Upper lobe of left lung (tissue), 6 donors: Measurements from ENCODE around the gene TNPO1. TPM values are rescaled to one million over a fixed set of nuclear protein-coding genes. Genes with fewer than 3 reads are reported as not detected.

Source experiments
- ATAC-seq, 2 donors: fragments of 200-7000 bp; cut with Tn5 transposase; one replicate each; pipeline ENCODE4 v1.9.1; 2022; ENCODE audit warnings: mild to moderate bottlenecking in 2 of 2, moderate library complexity in 2 of 2; ENCODE audit not compliant: low FRiP score in 2 of 2
- DNase-seq, 2 donors: peaks; one replicate each; pipeline ENCODE4 v3.0.0-alpha.2; 2019 to 2020
- H3K27ac ChIP-seq, 4 donors: fragments of 200-600 bp; sonication (generic); one replicate each; pipeline ENCODE4 v1.5.1; 2016 to 2019
- H3K27me3 ChIP-seq, 4 donors: fragments of 200-600 bp; sonication (generic); one replicate each; pipeline ENCODE4 v1.5.1; 2017 to 2019
- H3K36me3 ChIP-seq, 4 donors: fragments of 200-600 bp; sonication (generic); one replicate each; pipeline ENCODE4 v1.5.1; 2016 to 2019
- H3K4me1 ChIP-seq, 4 donors: fragments of 200-600 bp; sonication (generic); one replicate each; pipeline ENCODE4 v1.5.1; 2018 to 2019
- H3K4me3 ChIP-seq, 4 donors: fragments of 200-600 bp; sonication (generic); one replicate each; pipeline ENCODE4 v1.5.1; 2017 to 2019; ENCODE audit warnings: mild to moderate bottlenecking in 2 of 4, moderate library complexity in 1 of 4
- H3K9me3 ChIP-seq, 4 donors: fragments of 200-600 bp; sonication (generic); one replicate each; pipeline ENCODE4 v1.5.1; 2018 to 2019
- CTCF ChIP-seq, 6 experiments: fragments of 450-650 bp in 4 of 6; fragments of 200-600 bp in 2 of 6; sonication (generic) in 2 of 6; IDR thresholded peaks; one replicate each; pipeline ENCODE4 v1.5.1; 2016 to 2019; ENCODE audit warnings: antibody characterized with exemption in 6 of 6
- EP300 ChIP-seq, 4 donors: sonication (generic); formaldehyde crosslinking; IDR thresholded peaks; one replicate each; pipeline ENCODE4 v1.5.1; 2017; ENCODE audit warnings: antibody characterized with exemption in 4 of 4, control low read depth in 2 of 4
- POLR2A ChIP-seq, 4 donors: fragments of 450-650 bp; IDR thresholded peaks; one replicate each; pipeline ENCODE4 v1.5.1; 2016 to 2017; ENCODE audit warnings: antibody characterized with exemption in 4 of 4, mild to moderate bottlenecking in 2 of 4
- POLR2AphosphoS5 ChIP-seq, 2 donors: sonication (generic); formaldehyde crosslinking; IDR thresholded peaks; one replicate each; pipeline ENCODE4 v1.5.1; 2017; ENCODE audit warnings: antibody characterized with exemption in 2 of 2
- WGBS, 2 donors: methylation state at CpG; one replicate each; pipeline ENCODE4 v1.1.5; 2017 to 2018; 5-methylcytosine and 5-hydroxymethylcytosine counted together
- total RNA-seq, 6 donors: library from RNA; depleted of rRNA in 4 of 6; stranded (reverse); fragments of >200 nt in 4 of 6; gene quantifications; one replicate each; pipeline versions ENCODE4 v1.1.0 to v1.2.1, GENCODE V29; 2016 to 2021
- donor health status: DM: no; HTN: no; CAD: no; lungs with moderate emphysema.
- donor health status: DM: no; HTN: yes; CAD: no; lungs with severe emphysema.

The TNPO1 gene
- total RNA-seq, 6 donors from 2014 or later: 39.5 to 150 (median 70.9) TPM

- Histone ChIP-seq H3K27me3 (no peaks in the 10 kb centered on the region), H3K9me3 (no peaks in the 10 kb centered on the region), H3K36me3 (no peaks in the 10 kb centered on the region), H3K27ac (peak overlapping the region in 2 of 4 donors; percentile 77 to 82), H3K4me3 (no peak overlapping the region), H3K4me1 (peaks cover 5 to 46% (median 16%) of the 10 kb centered on the region in 4 donors)
- TF ChIP-seq POLR2A (IDR thresholded peaks at IDR 0.05) (peak in 1 of 4 donors; percentile 17), CTCF (IDR thresholded peaks at IDR 0.05) (no peak), EP300 (IDR thresholded peaks at IDR 0.05) (peak in 1 of 4 donors; percentile 48), POLR2AphosphoS5 (IDR thresholded peaks at IDR 0.05) (no peak)
- ATAC-seq (no peak), DNase-seq (no peak)
These were observed 131.0 kb downstream of the TNPO1 start for GRCh38 chr5:72947498-72947897.

GRCh38 chr5:72949481-72949880, 133.0 kb downstream of the TNPO1 start:
- Histone ChIP-seq H3K4me1 (peaks cover 11 to 61% (median 28%) of the 10 kb centered on the region in 4 donors), H3K9me3 (no peaks in the 10 kb centered on the region), H3K4me3 (no peak overlapping the region), H3K27me3 (no peaks in the 10 kb centered on the region), H3K27ac (peak overlapping the region; percentile 53 to 99 (median 66)), H3K36me3 (no peaks in the 10 kb centered on the region)
- DNase-seq: peak in 1 of 2 donors; percentile 73
- TF ChIP-seq POLR2AphosphoS5 (IDR thresholded peaks at IDR 0.05) (peak; percentile 66 to 67), POLR2A (IDR thresholded peaks at IDR 0.05) (peak in 1 of 4 donors; percentile 27), EP300 (IDR thresholded peaks at IDR 0.05) (peak in 3 of 4 donors; percentile 90 to 99 (median 93)), CTCF (IDR thresholded peaks at IDR 0.05) (no peak)
- peak; percentile 62 to 86 for ATAC-seq

- TF ChIP-seq EP300 (IDR thresholded peaks at IDR 0.05) (peak in 2 of 4 donors; percentile 24 to 44), CTCF (IDR thresholded peaks at IDR 0.05) (no peak), POLR2A (IDR thresholded peaks at IDR 0.05) (peak in 1 of 4 donors; percentile 52), POLR2AphosphoS5 (IDR thresholded peaks at IDR 0.05) (no peak)
- peak overlapping the region; percentile 45 to 100 (median 88) for H3K27ac ChIP-seq
- ATAC-seq: no peak
- no peaks in the 10 kb centered on the region for H3K9me3 ChIP-seq
- DNase-seq: peak in 1 of 2 donors; percentile 47
- 78% methylated on average over 7 of the region's 7 CpGs for WGBS, 2 donors
- no peaks in the 10 kb centered on the region for H3K36me3 ChIP-seq
- no peaks in the 10 kb centered on the region for H3K27me3 ChIP-seq
- peaks cover 17 to 66% (median 36%) of the 10 kb centered on the region in 4 donors for H3K4me1 ChIP-seq
- no peak overlapping the region for H3K4me3 ChIP-seq
These were observed 135.4 kb downstream of the TNPO1 start for GRCh38 chr5:72951671-72952468.

- 75 to 85% methylated on average over 7 of the region's 7 CpGs for WGBS, 2 donors
- Histone ChIP-seq H3K27me3 (no peaks in the 10 kb centered on the region), H3K36me3 (no peaks in the 10 kb centered on the region), H3K9me3 (no peaks in the 10 kb centered on the region), H3K4me1 (peaks cover 36 to 69% (median 58%) of the 10 kb centered on the region in 4 donors), H3K4me3 (peak overlapping the region in 1 of 4 donors; percentile 60), H3K27ac (peak overlapping the region; percentile 97 to 100 (median 98))
- TF ChIP-seq EP300 (IDR thresholded peaks at IDR 0.05): no peak
- TF ChIP-seq CTCF (IDR thresholded peaks at IDR 0.05): no peak
- TF ChIP-seq POLR2AphosphoS5 (IDR thresholded peaks at IDR 0.05): no peak
- TF ChIP-seq POLR2A (IDR thresholded peaks at IDR 0.05): no peak
- ATAC-seq (no peak), DNase-seq (no peak)
These were observed 137.9 kb downstream of the TNPO1 start for GRCh38 chr5:72954389-72954788.
